ENCODE data around the gene TMEM109. TPM values are rescaled to one million over a fixed set of nuclear protein-coding genes. Genes with fewer than 3 reads are reported as not detected.

TMEM109 gene
- total and polyA plus RNA-seq, 2 of the 4 experiments (the other 2 are of a cell fraction) = 15.1 to 69.7 TPM

- Histone ChIP-seq H2BK15ac (ENCODE audit: low read depth, low read length) (no peak overlapping the region), H3K9me3 (ENCODE audit: control insufficient read depth, insufficient read depth, low read length) (no peaks in the 10 kb centered on the region), H2BK5ac (ENCODE audit: low read depth, low read length, poor library complexity, severe bottlenecking) (no peak overlapping the region), H3K9me1 (ENCODE audit: insufficient read depth, low read length) (peaks cover 17% of the 10 kb centered on the region), H3K4me1 (ENCODE audit: control insufficient read depth, insufficient read depth, low read length) (peaks cover 15% of the 10 kb centered on the region), H3K14ac (replicated peaks; ENCODE audit: low read depth, low read length) (no peak overlapping the region), H4K91ac (ENCODE audit: insufficient read depth, low read depth, low read length) (no peak overlapping the region), H4K20me1 (ENCODE audit: insufficient read depth, low read length) (no peaks in the 10 kb centered on the region), H3K79me1 (ENCODE audit: low read depth in 1 of 2, low read length in 2 of 2) (0 out of 4 replicates have a peak, but pooled peaks cover 0 to 3% of the 10 kb centered on the region in 2 experiments), H4K8ac (ENCODE audit: low read depth in 2 of 2, low read length in 2 of 2) (no peak overlapping the region), H2BK120ac (ENCODE audit: low read depth, low read length) (no peak overlapping the region), H3K9ac (ENCODE audit: low read depth, low read length) (no peak overlapping the region), H3K36me3 (ENCODE audit: control insufficient read depth, insufficient read depth, low read length) (no peaks in the 10 kb centered on the region), H3K18ac (ENCODE audit: low read depth, low read length) (no peak overlapping the region), H3K56ac (ENCODE audit: extremely low read depth, insufficient read depth, low read length) (no peak overlapping the region), H2AK5ac (ENCODE audit: low read depth, low read length) (no peak overlapping the region), H3K4me2 (ENCODE audit: low read depth, low read length) (no peak overlapping the region), H2AK9ac (replicated peaks; ENCODE audit: low read depth, low read length, poor library complexity) (no peak overlapping the region), H3K27me3 (ENCODE audit: control insufficient read depth, insufficient read depth, low read length) (peaks cover 9% of the 10 kb centered on the region), H3K4me3 (ENCODE audit: insufficient read depth, low read depth, low read length) (no peak overlapping the region), H4K5ac (ENCODE audit: low read depth, low read length) (no peak overlapping the region), H2BK20ac (ENCODE audit: low read depth, low read length) (no peak overlapping the region), H3K4ac (ENCODE audit: low read depth, low read length) (no peak overlapping the region), H2AFZ (replicated peaks; ENCODE audit: low read length, poor library complexity) (no peak overlapping the region), H3K23ac (ENCODE audit: low read depth, low read length) (no peak overlapping the region), H3K27ac (ENCODE audit: insufficient read depth, low read length) (no peak overlapping the region)
- intact Hi-C loops (cut with micrococcal nuclease) (no loop called here), in situ Hi-C loops (cut with MboI; ENCODE audit: low sequenced_read_pairs) (no loop called here), dilution Hi-C loops (cut with HindIII; ENCODE audit: low sequenced_read_pairs, unreplicated experiment) (no loop called here)
- POLR2A ChIA-PET (ENCODE audit: unreplicated experiment) = no interaction called here
- BruUV-seq (replicated peaks) = no TSS peak
- TF ChIP-seq ELK1 (IDR thresholded peaks at IDR 0.05; ENCODE audit: borderline replicate concordance, low read depth, low read length) (no peak), POLR2A (IDR thresholded peaks at IDR 0.05; ENCODE audit: low read depth, low read length) (no peak), CTCF (conservative IDR thresholded peaks at IDR 0.05; ENCODE audit: low read depth, low read length) (no peak), SMC3 (IDR thresholded peaks at IDR 0.05; ENCODE audit: low read depth, low read length) (no peak), USF2 (IDR thresholded peaks at IDR 0.05; ENCODE audit: low read depth, low read length) (no peak), RAD21 (IDR thresholded peaks at IDR 0.05; ENCODE audit: low read length) (no peak), FOS (IDR thresholded peaks at IDR 0.05; ENCODE audit: low read depth, low read length) (no peak), CHD1 (IDR thresholded peaks at IDR 0.05; ENCODE audit: low read depth, low read length) (no peak), CEBPB (IDR thresholded peaks at IDR 0.05; ENCODE audit: low read depth, low read length) (no peak), MXI1 (IDR thresholded peaks at IDR 0.05; ENCODE audit: borderline replicate concordance, low read depth, low read length) (no peak), RFX5 (IDR thresholded peaks at IDR 0.05; ENCODE audit: low read depth, low read length) (no peak), MAFK (IDR thresholded peaks at IDR 0.05; ENCODE audit: low read depth, low read length) (no peak), RCOR1 (IDR thresholded peaks at IDR 0.05; ENCODE audit: insufficient replicate concordance, low read length) (no peak), BHLHE40 (IDR thresholded peaks at IDR 0.05; ENCODE audit: low read depth, low read length) (no peak), NFE2L2 (IDR thresholded peaks at IDR 0.05; ENCODE audit: low read depth, low read length) (no peak)
- 79% methylated on average over 4 of the region's 10 CpGs; no CpG with 5 or more reads in 1 of the 2 experiments for whole genome bisulfite sequencing, 2 experiments (ENCODE audit: extremely low coverage in 2 of 2, insufficient read length in 1 of 2)
- CTCF ChIA-PET = interaction anchor here (0.9 kb wide), 1 partner anchor 19 kb away, joined by 4 read pairs; no protein-coding TSS in a partner anchor
- DNase-seq (no peak), ATAC-seq (ENCODE audit: low read depth) (no peak)
Measured at GRCh38 chr11:60867871-60868681, 45.9 kb upstream of the TMEM109 start.
